Measurements from ENCODE around the gene TSPAN9.

GRCh38 chr12:3195859-3196483 is 118.8 kb downstream of the TSPAN9 start:
- TF ChIP-seq CTCF (IDR thresholded peaks at IDR 0.05; ENCODE audit: insufficient read depth, low read depth, low read length): no peak
- TF ChIP-seq EZH2 (IDR thresholded peaks at IDR 0.05; ENCODE audit: insufficient read depth, low read length): no peak
